Muscle of back (tissue), 11 donors: ENCODE data around the gene MSH5. TPM values are rescaled to one million over a fixed set of nuclear protein-coding genes. Genes with fewer than 3 reads are reported as not detected.
"Not testable (repeated sequence)": the region's sequence is repeated elsewhere in the genome, so short reads cannot be mapped to it uniquely, and the experiment has no call there.

Source experiments
- DNase-seq, 3 donors: peaks; one replicate each; pipeline versions ENCODE4 v3.0.0 to v3.0.0-alpha.2; 2013
- polyA plus RNA-seq, 10 donors: library from polyadenylated mRNA; unstranded; fragments of 120-200 nt; gene quantifications; one replicate each; pipeline ENCODE4 v1.2.1, GENCODE V29; 2013; ENCODE audit not compliant: insufficient read length in 10 of 10

Gene MSH5
- polyA plus RNA-seq, 10 donors = 5.9 to 29.4 (median 13.5) TPM

DNA sequence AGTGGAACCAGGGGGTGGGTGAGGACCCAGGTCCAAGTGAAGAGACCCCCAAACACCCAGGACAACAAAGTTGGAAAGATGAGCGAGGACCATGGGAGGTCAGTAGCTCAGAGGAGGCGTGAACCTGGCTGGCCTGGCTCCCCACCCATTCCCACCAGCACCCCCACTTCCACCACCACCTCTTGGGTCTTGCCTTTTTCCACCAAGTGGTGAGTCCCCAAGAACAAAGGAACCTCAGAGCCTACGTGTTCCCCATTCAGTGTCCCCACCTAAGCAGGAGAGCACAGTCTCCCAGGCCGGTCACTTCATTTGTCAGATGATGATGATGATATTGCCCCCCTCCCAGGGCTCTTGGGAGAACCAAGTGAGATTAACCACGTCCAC lies 37.9 kb downstream of the MSH5 start:
- DNase-seq = no peak

DNA sequence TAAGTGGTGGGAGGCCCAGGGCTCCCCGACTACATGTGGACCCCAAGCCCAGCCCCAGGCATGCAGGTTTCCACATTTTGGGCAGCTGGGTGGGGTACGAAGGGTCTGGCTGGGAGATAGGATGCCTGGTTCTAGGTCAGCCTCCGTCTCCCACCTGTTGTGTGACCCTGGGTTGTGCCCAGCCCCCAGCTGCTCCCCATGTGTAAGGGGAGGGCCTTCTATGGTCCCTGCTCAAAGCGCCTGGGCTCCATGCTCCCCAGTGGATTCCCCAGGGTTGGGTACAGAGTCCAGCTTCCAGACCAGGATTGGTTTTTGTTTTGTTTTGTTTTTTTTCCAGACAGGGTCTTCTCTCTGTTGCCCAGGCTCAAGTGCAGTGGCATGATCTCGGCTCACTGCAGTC lies 38.4 kb downstream of the MSH5 start:
- no peak for DNase-seq

- no peak for DNase-seq
Observed at GRCh38 chr6:31778999-31779885, 39.4 kb downstream of the MSH5 start.

GRCh38 chr6:31779908-31780307 lies 40.1 kb downstream of the MSH5 start:
- DNase-seq = no peak

GRCh38 chr6:31780507-31781243 lies 40.9 kb downstream of the MSH5 start:
- no peak for DNase-seq

GRCh38 chr6:31781244-31782125 lies 41.7 kb downstream of the MSH5 start:
- no peak for DNase-seq

- DNase-seq = no peak
Observed at GRCh38 chr6:31782126-31782855, 42.5 kb downstream of the MSH5 start.

- DNase-seq = no peak
Observed at GRCh38 chr6:31784098-31784925, 44.5 kb downstream of the MSH5 start.

GRCh38 chr6:31785475-31785874 lies 45.7 kb downstream of the MSH5 start:
- no peak for DNase-seq

DNA sequence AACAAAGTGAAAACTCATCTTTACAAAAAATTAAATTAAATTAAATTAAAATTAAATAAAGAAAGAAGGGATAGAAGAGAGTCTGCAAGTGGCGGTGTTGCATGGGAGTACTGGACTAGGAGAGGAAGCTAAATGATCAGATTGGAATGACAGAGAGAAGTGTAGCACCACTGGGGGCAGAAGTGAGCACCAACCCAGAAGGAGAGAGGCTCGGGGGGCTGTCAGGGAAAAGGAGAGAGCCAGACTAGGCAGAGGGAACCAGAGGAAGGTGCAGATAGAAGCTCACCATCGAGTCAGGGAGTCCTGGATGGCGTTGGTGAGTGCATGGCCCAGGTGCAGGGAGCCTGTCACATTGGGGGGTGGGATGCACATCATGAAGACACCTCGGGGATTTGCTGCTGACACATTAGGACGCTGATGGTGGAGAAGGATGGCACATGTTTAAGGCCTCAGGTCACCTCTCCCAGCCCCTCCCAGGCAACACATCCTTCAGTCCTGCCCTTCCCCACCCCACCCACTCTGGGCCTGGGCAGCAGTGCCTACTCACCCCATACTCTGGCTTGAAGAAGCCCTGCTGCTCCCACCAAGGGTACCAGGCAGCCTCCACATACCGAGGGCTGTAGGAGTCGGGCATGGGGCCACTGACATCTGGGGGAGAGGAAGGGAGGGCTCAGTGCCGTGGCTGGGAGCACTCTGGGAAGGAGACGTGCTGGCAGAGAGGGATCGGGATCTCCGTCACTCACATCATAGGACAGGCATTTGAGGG lies 51.7 kb downstream of the MSH5 start:
- DNase-seq = peak; percentile 31 to 76 (median 52)

GRCh38 chr6:31792090-31792374 lies 52.2 kb downstream of the MSH5 start:
- DNase-seq = no peak

GRCh38 chr6:31792761-31793171 lies 53.0 kb downstream of the MSH5 start:
- no peak for DNase-seq

- DNase-seq = not testable (repeated sequence)
Observed at GRCh38 chr6:31793927-31794245, 54.1 kb downstream of the MSH5 start.

DNA sequence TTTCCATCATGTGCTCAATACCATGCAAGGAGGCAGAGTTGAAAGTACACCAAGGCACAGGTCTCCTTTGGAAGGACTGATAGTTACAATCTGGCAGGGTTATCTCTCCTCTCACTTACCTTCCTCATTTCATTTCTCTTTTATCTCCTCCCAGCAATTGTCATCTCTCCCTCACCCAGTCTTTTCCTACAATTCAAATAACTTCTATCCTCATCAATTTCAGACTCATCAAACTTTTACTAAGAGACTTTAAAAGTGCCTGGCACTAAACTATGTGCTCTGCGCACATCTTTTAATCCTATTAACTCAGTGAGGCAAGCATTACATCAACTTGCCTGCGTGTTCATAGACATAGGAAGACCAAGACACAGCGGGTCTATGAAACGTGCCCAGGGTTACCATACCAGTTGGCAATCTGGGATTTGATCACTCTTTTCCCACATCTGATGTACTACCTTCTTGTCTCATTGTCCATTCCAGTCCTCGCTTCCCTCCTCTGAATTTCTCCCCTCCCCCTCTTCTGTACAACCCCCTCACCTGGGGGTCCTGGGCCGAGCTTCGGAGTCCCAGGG lies 54.6 kb downstream of the MSH5 start:
- peak in 1 of 3 donors; percentile 54 for DNase-seq

DNA sequence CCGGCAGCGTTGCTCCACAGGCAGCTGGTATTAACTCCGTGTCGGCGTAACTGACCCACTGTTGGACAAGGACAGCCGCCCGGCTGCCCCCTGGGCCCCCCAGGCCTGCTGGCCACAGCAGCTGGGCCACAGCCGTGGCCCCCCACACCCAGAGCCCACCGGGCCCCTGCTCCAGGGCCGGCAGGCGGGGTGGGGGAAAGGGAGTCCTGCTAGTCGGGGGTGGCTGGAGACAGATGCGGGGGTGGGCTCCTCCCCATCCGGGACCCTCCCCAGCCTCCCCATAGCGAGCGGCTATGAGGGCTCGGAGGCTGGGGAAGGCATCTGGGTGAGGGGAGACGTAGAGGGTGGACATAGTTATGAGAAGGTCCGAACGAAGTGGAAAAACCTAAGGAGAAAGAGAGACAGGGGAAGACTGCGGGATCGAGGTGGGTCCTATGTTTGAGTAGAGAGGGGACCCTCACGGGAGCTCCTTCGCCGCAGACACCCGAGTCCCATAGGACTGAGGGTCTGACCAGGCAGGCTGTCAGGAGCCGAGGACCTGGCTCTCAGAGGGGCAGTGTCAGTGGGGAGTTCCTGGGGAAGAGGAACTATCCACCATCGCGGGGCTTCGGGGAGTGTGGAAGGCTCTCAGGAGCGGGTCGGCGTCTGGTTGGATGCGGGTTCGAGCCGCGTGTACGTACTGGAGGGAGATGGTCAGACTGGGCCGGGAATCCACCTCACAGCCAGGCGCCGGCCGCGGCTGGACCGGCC lies 55.2 kb downstream of the MSH5 start:
- peak in 2 of 3 donors; percentile 44 to 66 for DNase-seq

DNA sequence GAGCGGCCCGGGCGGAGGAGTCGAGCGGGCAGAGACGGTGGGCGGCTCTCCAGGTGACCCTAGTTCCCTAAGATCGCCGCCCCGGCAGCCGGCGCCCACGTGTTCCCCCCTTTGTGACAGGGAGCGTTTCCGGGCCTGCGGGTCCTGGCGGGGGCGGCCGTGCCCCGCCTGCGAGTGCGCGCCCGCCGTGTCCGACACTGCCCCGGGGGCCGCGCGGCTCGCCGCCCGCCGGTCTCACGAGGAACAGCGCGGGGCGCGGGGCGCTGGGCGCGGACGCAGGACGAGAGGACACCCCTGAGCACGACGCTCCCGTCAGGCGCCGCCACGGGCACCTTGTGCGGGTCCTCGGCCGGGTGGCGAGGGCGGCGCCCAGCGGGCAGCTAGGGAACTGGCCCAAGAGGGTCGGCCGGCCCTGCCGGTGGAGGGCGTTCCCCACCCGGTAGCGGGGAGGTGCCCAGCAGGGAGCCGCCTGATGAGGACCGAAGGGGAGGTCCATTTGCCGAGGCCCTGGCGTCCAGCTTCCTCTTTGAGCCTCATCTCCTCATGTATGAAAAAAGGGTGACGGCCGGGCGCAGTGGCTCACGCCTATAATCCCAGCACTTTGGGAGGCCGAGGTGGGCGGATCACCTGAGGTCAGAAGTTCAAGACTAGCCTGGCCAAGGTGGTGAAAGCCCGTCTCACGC lies 56.0 kb downstream of the MSH5 start, which contains the start of gene VARS1:
TSS of gene VARS1 (minus strand) at position 137 of the 683 bp plus-strand sequence. CDS start 535 bp downstream, outside the sequence.
- peak; percentile 84 to 94 (median 89) for DNase-seq

- DNase-seq = no peak
Observed at GRCh38 chr6:31796993-31797385, 57.2 kb downstream of the MSH5 start.

GRCh38 chr6:31797588-31797987 lies 57.8 kb downstream of the MSH5 start:
- no peak for DNase-seq
